IMR-90 (cell line): ENCODE measurements around the gene QSOX2.

Source experiments
- CTCF ChIP-seq: conservative IDR thresholded peaks from 2 replicates; pipeline ENCODE4 v1.5.1; 2012; ENCODE audit warnings: mild to moderate bottlenecking, low read depth, low read length, improper control_type of control experiment
- POLR2A ChIP-seq: IDR thresholded peaks from 2 replicates; pipeline ENCODE4 v1.6.1; 2012; ENCODE audit warnings: mild to moderate bottlenecking, low read depth, low read length
- TF ChIP-seq, protein P1 (sequence below): fragments of 150-350 bp; IDR thresholded peaks from 2 replicates; pipeline ENCODE4 v1.6.1; 2016; ENCODE audit warnings: low read depth, mild to moderate bottlenecking, low read length, moderate library complexity, borderline replicate concordance

- TF ChIP-seq, protein P1, sequence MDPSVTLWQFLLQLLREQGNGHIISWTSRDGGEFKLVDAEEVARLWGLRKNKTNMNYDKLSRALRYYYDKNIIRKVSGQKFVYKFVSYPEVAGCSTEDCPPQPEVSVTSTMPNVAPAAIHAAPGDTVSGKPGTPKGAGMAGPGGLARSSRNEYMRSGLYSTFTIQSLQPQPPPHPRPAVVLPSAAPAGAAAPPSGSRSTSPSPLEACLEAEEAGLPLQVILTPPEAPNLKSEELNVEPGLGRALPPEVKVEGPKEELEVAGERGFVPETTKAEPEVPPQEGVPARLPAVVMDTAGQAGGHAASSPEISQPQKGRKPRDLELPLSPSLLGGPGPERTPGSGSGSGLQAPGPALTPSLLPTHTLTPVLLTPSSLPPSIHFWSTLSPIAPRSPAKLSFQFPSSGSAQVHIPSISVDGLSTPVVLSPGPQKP = no peak
- TF ChIP-seq CTCF (no peak), POLR2A (no peak)
Measured at GRCh38 chr9:136200424-136200823, 45.2 kb downstream of the QSOX2 start.
